ENCODE results near the gene LIAS. TPM values are rescaled to one million over a fixed set of nuclear protein-coding genes. Genes with fewer than 3 reads are reported as not detected.

The LIAS gene
- total and polyA plus RNA-seq, 10 of the 15 experiments (the other 5 are each of a cell fraction or from before 2014, with no cell fraction given) = 17.9 to 32.3 (median 26.4) TPM

DNA sequence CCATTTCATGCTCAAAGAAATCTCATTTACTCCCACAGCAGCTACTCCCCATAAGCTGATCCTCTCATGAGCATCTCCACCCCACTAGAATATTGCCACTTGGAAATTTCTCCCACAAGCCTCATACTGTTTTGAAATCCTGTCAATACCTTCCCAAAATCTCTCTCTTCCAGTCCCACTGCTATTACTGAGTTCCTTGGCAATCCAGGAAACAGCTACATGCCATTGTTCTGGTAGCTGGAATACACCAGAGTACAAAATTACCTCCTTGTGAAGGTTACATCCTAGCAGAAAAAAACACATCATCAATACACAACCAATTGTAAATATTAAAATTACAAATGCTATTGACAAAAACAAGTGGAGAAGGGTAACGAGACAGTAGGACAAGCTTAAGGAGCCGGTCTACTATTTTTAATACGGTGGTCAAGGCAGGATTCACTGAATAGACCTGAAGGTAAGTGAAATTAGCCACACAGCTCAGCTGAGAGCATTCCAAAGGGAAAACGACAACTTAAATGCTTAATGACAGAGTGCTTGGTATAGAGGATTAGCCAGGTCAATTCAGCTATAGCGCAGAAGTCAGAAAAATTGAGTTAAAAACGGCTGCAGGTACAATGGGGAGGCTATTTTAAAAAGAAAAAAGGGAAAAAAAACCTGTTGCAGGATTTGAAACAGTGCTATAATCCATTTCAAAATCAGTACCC lies 6.5 kb upstream of the LIAS start (continued):
- TF ChIP-seq FOXM1 (IDR thresholded peaks at IDR 0.05; ENCODE audit: low read depth, low read length) = peak; percentile 15; the same call in 1 of the 2 replicates
- TF ChIP-seq BACH1 (IDR thresholded peaks at IDR 0.05; ENCODE audit: borderline replicate concordance) = no peak
- TF ChIP-seq CHD2 (IDR thresholded peaks at IDR 0.05; ENCODE audit: borderline replicate concordance, low read depth, low read length) = no peak
- no peak for TF ChIP-seq ATF2 (IDR thresholded peaks at IDR 0.05; ENCODE audit: low read length)
- TF ChIP-seq YY1 (IDR thresholded peaks at IDR 0.05; ENCODE audit: low read depth, low read length) = no peak
- 0 out of 2 replicates have a peak, but pooled peaks have one; percentile 43 for TF ChIP-seq POLR2AphosphoS5 (IDR thresholded peaks at IDR 0.05; ENCODE audit: low read length)
- TF ChIP-seq, protein P1, sequence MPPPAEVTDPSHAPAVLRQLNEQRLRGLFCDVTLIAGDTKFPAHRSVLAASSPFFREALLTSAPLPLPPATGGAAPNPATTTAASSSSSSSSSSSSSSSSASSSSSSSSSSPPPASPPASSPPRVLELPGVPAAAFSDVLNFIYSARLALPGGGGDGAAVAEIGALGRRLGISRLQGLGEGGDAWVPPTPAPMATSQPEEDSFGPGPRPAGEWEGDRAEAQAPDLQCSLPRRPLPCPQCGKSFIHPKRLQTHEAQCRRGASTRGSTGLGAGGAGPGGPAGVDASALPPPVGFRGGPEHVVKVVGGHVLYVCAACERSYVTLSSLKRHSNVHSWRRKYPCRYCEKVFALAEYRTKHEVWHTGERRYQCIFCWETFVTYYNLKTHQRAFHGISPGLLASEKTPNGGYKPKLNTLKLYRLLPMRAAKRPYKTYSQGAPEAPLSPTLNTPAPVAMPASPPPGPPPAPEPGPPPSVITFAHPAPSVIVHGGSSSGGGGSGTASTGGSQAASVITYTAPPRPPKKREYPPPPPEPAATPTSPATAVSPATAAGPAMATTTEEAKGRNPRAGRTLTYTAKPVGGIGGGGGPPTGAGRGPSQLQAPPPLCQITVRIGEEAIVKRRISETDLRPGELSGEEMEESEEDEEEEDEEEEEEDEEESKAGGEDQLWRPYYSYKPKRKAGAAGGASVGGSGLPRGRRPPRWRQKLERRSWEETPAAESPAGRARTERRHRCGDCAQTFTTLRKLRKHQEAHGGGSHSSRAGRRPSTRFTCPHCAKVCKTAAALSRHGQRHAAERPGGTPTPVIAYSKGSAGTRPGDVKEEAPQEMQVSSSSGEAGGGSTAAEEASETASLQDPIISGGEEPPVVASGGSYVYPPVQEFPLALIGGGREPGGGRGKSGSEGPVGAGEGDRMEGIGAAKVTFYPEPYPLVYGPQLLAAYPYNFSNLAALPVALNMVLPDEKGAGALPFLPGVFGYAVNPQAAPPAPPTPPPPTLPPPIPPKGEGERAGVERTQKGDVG (CRISPR knock-in tag; IDR thresholded peaks at IDR 0.05) = no peak
- TF ChIP-seq SUZ12 (IDR thresholded peaks at IDR 0.05; ENCODE audit: unreplicated experiment) = no peak
- TF ChIP-seq SMAD1 (IDR thresholded peaks at IDR 0.05; ENCODE audit: low read depth, partially characterized antibody) = no peak
- no peak for TF ChIP-seq POLR2AphosphoS2 (IDR thresholded peaks at IDR 0.05; ENCODE audit: low read depth, low read length)
- no peak for TF ChIP-seq FOS (IDR thresholded peaks at IDR 0.05; ENCODE audit: borderline replicate concordance, extremely low read depth, insufficient read length)

All from GM12878 (cell line).